Stimulated activated CD4-positive, alpha-beta T cell treated with anti-CD3 and anti-CD28 coated beads, Interleukin-4, amount 100 ng/mL, for 48 hours (primary cell): ENCODE measurements around the gene PHF21A.
A peak's percentile ranks its signal among the peaks of the same experiment; 100 is the strongest.

Experiments
- DNase-seq, 2 donors: peaks; one replicate each; pipeline ENCODE4 v3.0.0-alpha.2; 2020; ENCODE audit warnings: low read depth in 2 of 2

The PHF21A gene

DNA sequence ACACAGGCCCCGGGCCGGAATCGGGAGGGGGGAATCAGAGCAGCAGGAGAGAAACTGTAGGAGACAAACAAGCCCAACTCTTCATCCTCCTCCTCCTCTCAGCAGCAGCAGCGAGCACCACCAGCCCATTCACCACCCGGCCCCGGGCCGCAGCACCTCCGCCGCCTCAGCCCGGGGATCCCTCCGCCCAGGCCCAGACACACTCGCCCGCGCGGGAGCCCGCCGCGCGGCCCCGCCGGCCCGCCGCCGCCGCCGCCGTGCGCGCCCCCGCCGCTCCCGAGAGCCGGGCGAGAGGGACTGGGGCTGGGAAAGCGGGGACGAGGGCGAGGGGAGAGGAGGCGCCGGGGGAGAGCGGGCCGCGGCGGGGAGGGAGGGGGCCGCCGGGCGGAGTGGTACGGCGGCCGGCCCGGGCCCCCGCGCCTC, at the start of gene PHF21A:
Gene PHF21A (minus strand): TSS at position 154 of the 423 bp plus-strand sequence. CDS start 37,235 bp downstream, outside the sequence.
- peak; percentile 85 to 87 for DNase-seq

DNA sequence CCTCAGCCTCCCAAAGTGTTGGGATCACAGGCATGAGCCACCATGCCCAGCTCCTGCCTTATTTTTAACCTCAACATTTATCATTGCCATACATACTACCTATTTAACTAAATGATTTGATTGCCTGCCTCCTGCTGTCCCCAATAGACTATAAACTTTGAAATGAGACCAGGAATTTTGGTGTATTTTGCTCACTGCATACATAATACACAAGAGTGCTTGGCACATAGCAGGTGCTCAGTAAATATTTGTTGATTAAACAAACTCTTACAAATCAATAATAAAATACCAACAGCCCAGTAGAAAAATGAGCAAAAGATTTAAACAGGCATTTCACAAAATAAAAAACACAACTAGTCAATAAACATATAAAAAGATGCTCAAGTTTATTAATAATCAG, 49.5 kb upstream of the PHF21A start:
- no peak for DNase-seq

DNA sequence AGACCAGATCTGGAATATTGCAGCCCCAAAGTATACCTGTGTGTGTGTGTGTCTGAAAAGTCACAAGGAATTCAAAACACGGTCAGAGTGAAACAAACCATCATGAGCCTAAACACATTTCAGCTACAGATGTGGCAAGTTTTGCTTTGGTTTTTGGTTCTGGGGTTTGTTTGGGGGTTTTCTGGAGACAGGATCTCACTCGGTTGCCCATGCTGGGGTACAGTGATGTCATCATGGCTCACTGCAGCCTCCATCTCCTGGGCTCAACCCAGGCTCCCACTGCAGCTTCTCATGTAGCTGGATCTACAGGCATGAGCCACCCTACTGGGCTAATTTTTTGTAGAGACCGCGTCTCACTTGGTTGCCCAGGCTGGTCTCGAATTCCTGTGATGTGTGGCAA, 41.4 kb upstream of the PHF21A start:
- DNase-seq, result no peak

DNA sequence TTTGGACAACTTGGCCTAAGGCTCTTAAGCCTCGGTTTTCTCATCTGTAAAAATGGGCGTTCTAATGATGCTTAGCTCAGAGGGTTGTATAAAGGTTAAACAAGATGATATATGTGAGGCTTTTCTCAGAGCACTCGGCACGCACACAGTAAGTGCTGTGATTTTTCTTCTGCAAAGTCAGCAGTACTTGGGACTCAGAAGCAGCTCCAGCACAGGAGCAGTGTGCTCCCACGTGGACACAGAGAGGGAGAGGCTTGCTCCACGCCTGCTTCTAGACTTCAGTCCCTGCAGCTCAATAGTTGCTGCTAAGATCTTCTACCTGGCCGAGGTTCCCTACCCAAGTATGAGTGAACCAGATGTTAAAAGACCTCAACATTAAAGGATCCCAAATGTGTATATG, 39.9 kb upstream of the PHF21A start:
- no peak for DNase-seq

DNA sequence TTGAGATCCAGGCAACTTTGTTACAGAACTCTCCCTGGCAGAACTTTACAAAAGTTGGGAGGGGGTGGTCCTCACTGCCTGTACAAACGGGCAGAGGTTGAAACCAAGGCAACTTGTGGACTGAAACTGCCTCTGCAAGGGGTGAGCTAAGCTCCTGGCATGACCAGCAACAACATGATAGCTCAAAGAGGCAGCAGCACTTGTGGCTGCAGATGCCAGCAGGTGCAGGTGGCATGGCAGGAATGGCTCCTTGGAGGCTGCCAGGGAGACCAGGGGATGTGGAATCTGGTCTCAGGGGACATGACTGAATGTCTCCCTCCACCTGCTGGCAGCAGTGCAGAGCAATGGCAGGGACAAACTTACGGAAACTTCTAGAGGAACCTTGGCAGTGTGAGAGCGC, 38.8 kb upstream of the PHF21A start:
- DNase-seq, result no peak

DNA sequence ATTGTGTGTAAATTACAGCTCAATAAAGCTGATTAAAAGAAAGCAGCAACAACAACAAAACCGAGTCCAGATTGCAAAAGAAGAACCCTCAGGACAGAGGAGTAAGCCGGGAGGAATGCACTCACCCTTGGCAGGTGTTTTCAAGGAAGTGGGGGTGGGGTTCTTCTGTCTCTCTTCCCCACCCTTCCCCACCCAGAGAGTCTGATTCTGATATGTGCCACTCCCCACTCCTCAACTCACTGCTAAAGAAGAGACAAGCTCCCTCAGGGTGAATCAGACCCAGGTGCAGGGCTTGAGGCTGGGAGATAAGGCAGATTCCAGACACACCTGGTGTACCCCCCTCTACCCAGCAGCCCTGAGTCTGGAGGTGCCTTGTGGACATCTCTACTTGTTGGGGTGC, 38.4 kb upstream of the PHF21A start:
- DNase-seq, result no peak

DNA sequence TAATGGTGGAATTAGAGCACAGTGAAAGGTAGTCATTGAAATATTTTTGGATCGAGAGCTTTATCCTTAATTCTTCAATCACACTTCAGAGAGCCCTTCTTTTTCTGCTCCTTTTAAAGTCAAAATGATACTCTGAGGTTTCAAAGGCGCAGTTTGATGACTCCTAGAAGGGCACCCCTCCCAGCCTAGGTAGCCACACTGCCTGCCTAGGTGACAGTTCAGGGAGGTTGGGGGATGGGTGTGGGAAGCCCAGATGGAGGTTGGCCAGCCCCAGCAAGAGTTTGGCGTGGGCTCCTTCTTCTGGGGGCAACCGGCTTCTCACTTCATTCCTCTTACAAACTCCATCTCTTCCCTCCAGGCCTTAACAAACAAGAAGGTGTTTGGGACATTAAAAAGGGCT, 28.6 kb upstream of the PHF21A start:
- no peak for DNase-seq

DNA sequence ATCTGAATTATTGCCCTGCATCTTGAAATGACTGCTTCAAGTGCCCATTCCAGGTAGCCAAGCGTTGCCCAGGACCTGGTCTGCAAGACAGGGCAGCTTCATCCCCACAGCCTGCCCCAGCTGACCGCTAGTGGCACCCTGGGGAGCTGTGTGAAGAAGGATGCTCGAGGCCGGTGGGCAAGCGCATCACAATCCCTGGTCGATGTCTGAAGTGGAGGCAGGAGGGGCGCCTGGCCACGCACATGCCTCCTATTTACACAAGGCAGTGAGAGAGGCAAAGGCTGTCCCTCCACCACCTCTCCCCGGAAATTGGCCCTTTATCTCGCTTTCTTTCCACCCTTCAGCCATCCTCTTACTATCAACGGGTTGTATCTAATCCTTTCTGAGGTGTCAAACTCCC, 28.1 kb upstream of the PHF21A start:
- DNase-seq, result no peak

DNA sequence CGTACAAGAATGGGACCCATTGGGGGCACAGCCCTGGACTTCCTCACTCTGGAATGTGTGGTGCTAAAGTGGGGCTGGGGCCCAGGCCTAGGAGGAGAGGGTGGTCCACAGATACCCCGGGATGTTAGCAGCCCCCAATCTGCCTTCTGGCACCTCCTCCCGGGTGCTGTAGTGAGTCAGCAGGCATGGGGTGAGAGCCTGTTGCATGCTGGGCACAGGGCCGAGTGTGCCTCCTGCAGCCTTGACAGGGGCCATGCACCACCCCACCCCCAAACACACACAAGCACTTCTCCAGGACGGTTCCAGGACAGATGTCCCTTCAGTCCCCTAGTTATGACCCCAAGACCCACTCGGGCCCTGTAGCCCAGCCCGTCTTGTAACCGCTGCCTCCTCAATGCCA, 23.5 kb upstream of the PHF21A start:
- DNase-seq, result no peak

DNA sequence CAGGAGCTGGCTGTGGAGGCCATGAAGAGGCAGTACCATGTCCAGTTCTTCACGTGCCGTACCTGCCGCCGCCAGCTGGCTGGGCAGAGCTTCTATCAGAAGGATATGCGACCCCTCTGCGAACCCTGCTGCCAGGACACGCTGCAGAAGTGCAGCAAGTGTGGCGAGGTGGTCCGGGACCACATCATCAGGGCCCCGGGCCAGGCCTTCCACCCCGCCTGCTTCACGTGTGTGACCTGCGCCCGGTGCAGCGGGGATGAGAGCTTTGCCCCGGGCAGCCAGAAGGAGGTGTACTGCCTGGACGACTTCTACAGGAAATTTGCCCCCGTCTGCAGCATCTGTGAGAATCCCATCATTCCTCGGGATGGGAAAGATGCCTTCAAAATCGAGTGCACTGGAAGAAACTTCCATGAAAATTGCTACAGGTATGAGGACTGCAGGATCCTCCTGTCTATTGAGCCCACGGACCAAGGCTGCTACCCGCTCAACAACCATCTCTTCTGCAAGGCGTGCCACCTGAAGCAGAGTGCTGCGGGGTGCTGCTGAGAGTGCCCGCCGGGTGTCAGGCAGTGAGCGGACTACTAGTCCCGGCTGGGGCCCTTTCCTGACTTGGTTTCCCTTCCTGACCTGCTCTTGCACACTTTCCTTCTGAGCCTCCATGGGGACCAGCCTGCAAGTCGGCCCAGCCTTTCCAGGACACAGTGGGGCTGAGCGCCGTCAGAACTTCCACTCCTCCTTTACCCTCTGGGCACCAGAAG, 22.0 kb upstream of the PHF21A start:
- no peak for DNase-seq

DNA sequence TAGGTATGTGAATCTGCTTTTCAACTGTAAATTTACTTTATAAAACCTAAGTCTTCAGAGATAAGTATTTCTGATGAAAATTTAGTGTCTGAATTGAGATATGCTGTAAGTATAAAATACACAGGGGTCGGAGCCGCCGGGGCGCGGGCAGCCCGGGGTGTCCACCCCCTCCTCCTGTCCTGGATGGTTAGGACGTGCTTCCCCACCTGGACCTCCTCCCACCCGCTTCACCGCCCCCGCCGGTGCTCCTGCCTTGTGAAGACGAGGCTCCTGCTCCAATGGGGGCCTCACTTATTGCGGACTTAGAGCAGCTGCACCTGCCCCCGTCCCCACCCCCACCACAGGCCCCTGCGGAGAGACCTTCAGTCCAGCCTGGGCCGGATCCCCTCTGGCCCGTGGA, 21.3 kb upstream of the PHF21A start:
- DNase-seq, result no peak

DNA sequence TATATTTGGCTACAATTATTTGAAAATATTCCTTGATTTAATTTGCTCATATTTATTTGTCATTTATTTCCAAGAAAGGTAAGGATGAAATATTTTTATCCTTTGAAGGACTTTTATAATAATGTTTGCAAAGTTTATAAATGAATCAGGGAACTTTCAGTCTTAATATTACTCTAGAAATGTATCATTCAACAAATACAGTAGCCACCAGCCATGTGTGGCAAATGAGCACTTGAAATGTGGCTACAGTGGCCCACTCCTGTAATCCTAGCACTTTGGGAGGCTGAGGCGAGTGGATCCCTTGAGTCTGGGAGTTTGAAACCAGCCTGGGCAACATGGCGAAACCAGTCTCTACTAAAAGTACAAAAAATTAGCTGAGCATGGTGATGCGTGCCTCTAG, 20.3 kb upstream of the PHF21A start:
- no peak for DNase-seq

DNA sequence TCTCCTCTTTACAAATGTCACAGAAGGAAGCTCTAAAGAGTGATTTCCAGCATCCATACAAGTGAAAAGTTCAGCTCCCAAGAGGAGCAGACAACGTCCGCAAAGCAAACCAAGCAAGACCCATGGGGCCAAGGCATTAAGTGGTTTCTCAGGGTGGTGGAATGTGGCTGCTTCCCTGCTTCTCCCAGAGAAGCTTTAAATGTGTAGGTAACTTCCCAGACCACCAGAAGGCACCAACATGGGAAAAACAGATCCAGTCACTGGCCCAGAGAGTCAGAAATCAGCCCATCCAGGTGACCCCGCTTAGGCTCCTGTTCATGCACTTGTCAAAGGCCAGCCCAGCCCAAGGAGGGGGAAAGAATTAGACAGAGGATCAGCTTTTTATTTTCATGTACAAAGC, 13.3 kb upstream of the PHF21A start:
- DNase-seq, result no peak

DNA sequence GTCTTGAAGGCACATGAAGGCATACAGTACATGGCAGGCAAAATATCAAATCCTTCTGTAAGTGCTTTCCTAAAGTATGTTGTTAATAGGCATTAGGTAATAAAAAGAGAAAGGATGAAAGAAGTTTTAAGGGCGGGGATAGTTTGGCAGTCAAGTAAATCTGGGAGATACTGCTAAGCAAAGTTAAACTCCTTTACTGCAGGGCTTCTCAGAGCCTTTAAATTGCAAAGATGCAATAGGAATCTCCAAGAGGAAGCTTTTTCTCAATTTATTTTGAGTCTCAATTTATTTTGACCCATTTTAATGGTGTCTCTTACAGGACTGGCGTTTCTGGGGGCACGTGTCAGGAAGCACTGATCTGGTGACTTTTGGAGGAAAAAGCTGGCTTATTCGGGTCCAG, 12.8 kb upstream of the PHF21A start:
- no peak for DNase-seq

DNA sequence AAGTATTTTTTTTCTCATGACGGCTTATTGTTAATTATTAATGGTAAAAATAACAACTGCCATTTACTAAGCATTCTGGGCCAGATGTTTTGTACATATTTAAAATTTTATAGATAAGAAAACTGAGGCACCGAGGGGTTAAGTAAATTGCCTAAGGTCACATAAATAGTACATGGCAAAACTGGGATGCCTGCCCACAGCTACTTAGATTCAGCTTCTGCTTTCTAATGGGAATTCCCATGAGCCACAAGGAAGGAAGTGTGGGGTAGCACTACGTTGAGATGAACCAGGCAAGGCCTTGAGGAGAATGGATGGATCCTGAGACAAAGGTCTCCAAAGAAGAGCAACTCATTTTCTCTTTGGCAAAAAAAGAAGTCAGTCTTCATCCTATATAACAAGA, 11.9 kb upstream of the PHF21A start:
- DNase-seq, result no peak

DNA sequence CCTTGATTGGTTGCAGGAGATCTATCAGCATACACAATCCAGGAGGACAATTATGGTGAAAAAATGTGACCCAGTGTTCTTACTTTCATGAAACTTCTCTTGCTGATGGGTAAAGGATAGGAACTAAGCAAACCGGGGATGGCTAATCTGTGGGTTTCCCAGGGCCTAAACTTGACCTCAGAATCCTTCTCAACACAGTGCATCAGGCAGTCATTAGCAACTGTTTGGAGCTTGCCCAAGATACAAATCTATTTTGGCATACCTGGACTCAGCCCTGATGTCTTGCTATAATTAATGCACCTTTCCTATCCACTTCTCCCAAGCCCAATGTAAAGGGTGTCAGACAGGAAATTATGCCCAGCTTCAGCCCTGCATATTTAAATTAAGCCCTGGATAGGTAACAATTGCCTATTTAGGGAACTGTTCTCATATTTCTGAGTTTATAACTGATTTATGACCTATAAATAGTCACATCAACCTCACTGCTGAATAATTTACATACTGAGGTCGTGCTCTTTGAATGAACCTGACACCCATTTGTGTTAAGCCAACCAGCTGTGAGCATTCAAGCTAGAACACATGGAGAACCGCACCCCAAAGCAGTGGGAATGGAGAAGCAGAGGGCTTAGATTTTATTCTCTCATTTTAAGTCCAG, 9.2 kb upstream of the PHF21A start:
- DNase-seq, result no peak

DNA sequence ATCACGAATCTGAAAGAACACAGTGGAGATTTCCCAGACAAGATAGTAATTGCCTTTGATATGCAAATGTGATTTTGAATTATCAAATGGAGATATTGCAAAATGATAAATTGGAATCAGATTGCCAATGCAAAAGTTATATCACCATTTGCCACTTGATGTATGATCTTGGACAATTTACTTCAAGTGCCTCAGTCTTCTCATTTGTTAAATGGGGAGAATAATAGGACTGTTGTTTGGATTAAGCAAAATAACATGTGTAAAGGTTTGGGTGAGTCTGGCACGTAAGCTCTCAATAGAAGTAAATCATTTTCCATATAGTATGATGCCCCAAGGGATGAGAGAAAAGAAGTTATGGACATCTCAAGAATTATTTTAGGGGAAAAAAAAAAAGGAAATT, 7.9 kb upstream of the PHF21A start:
- DNase-seq, result no peak

DNA sequence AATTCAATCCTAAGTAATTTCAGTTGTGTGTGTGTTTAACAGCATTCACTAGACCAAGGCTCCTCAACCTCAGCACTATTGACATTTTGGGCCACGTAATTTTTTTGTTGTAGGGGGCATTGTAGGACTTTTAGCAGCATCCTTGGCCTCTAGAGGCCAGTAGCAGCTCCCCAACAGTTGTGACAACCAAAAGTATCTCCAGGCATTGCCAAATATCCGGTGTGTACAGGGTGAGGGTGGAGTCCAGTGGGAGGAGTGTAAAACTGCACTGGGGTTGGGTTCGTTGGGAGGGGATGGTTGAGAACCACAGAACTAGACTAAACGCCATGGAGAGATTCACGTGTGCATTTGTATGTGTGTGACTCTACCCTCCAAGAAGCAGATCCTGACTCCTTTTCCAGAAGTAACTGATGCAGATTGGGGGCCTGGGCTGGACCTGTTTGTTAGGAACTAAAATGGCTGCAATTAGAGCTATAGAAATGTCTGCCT, 5.9 kb upstream of the PHF21A start:
- DNase-seq, result peak in 1 of 2 donors; percentile 40

DNA sequence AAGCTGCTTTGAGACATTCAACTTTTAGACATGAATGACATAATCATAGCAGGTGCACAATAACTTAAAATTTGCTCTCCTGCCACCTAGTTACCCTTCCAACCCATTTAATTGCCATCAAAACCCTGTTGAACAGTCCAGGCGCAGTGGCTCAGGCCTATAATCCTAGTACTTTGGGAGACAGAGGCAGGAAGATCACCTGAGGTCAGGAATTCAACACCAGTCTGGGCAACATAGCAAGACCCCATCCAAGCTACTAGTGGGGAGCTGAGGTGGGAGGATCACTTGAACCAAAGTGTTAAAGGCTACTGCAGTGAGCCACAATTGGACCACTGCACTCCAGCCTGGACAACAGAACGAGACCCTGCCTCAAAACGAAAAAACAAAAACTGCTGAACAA, 4.0 kb upstream of the PHF21A start:
- DNase-seq, result no peak

DNA sequence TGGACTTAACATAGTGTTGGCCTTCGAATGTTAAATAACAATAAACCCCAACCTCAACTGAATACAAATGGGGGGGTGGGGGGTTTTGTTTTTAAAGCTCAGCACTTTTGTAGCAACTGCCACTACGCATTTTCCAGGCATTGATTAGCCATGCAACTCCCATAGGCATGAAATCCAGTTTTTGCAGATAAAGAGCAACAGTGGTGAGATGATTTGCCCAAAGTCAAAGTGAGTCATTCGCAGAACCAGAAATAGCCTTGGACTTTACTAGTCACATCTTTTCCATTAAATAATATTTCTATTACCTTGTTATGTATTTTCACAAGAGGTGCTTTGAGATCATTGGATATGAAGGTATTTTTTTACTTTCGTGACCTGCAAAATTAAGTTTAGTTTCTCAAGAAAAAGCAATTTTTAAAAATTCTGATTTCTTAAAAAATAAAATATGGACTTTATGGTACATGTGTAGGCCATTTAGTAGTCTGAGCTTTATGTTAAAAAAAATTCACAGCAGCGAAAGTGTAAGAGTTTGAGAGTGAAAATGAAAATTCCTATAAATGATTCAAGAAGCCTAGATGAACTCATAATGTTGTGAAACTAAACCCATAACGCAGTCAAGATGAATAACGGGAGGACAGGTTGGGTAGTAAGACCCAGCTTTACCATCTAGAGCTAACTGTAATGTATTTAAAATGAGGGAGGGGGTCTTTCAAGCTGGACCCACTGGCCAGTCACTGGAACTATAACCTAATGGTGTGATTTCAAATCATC, 1.9 kb upstream of the PHF21A start:
- DNase-seq, result no peak

DNA sequence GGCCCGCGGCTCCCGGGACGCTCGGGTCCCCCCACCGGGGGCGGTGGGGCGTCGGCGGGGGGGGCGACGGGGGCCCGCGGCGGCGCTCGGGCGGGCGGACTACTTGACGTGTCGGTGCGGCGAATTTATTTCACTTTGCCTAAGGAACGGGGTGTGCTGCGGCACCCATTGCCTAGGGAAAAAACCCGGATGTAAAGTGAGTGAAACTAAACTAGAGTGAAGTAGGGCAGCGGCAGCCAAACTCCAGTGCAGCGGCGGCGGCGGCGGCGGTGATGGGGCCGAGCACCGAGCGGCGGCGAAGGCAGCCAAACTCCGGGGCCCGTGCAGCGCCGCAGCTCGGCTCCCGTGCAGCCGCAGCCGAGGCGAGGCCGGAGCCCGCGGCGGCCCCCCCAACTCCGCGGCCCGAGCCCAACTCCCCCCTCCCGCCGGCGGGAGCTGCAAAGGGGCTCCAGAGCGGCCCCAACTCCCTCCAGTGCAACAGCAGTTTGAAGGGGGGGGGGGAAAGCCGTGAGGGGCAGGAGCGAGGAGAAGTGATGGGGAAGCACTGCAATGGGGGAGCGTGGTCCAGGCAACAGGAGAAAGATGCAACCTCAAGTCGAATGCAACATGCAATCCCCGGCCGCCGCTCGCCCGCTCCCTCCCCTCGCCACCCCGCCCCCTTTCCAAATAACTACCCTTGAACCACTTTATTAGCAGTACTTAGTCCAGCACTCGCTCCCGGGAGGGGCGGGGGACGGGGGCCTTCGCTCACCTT, 647 bp upstream of the PHF21A start:
- DNase-seq, result peak; percentile 55 to 66
